ENCODE results near the gene MACROH2A2.

The MACROH2A2 gene

GRCh38 chr10:70057306-70057705 is 4.7 kb downstream of the MACROH2A2 start:
- TF ChIP-seq POLR2AphosphoS5 (IDR thresholded peaks at IDR 0.05; ENCODE audit: low read depth, low read length): no peak
- no peak for TF ChIP-seq SIN3A (IDR thresholded peaks at IDR 0.05; ENCODE audit: borderline replicate concordance, insufficient read depth, low read length)
- no peak for TF ChIP-seq FOXP2 (optimal IDR thresholded peaks at IDR 0.05; ENCODE audit: borderline replicate concordance, extremely low read depth, extremely low read length, insufficient read depth)
- TF ChIP-seq, protein P1, sequence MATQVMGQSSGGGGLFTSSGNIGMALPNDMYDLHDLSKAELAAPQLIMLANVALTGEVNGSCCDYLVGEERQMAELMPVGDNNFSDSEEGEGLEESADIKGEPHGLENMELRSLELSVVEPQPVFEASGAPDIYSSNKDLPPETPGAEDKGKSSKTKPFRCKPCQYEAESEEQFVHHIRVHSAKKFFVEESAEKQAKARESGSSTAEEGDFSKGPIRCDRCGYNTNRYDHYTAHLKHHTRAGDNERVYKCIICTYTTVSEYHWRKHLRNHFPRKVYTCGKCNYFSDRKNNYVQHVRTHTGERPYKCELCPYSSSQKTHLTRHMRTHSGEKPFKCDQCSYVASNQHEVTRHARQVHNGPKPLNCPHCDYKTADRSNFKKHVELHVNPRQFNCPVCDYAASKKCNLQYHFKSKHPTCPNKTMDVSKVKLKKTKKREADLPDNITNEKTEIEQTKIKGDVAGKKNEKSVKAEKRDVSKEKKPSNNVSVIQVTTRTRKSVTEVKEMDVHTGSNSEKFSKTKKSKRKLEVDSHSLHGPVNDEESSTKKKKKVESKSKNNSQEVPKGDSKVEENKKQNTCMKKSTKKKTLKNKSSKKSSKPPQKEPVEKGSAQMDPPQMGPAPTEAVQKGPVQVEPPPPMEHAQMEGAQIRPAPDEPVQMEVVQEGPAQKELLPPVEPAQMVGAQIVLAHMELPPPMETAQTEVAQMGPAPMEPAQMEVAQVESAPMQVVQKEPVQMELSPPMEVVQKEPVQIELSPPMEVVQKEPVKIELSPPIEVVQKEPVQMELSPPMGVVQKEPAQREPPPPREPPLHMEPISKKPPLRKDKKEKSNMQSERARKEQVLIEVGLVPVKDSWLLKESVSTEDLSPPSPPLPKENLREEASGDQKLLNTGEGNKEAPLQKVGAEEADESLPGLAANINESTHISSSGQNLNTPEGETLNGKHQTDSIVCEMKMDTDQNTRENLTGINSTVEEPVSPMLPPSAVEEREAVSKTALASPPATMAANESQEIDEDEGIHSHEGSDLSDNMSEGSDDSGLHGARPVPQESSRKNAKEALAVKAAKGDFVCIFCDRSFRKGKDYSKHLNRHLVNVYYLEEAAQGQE (IDR thresholded peaks at IDR 0.05; ENCODE audit: insufficient read depth in 1 of 2, low read depth in 2 of 2, low read length in 2 of 2): no peak
- TF ChIP-seq TAF1 (IDR thresholded peaks at IDR 0.05; ENCODE audit: borderline replicate concordance, insufficient read depth, low read length): no peak

- TF ChIP-seq FOXP2 (optimal IDR thresholded peaks at IDR 0.05; ENCODE audit: borderline replicate concordance, extremely low read depth, extremely low read length, insufficient read depth) (no peak), TAF1 (IDR thresholded peaks at IDR 0.05; ENCODE audit: borderline replicate concordance, insufficient read depth, low read length) (no peak), POLR2AphosphoS5 (IDR thresholded peaks at IDR 0.05; ENCODE audit: low read depth, low read length) (no peak), SIN3A (IDR thresholded peaks at IDR 0.05; ENCODE audit: borderline replicate concordance, insufficient read depth, low read length) (no peak)
- TF ChIP-seq, protein P1 (IDR thresholded peaks at IDR 0.05; ENCODE audit: insufficient read depth in 1 of 2, low read depth in 2 of 2, low read length in 2 of 2): no peak
Measured at GRCh38 chr10:70060389-70060788, 7.7 kb downstream of the MACROH2A2 start.

GRCh38 chr10:70063418-70064098 is 10.9 kb downstream of the MACROH2A2 start:
- TF ChIP-seq SIN3A (IDR thresholded peaks at IDR 0.05; ENCODE audit: borderline replicate concordance, insufficient read depth, low read length) (no peak), POLR2AphosphoS5 (IDR thresholded peaks at IDR 0.05; ENCODE audit: low read depth, low read length) (no peak), FOXP2 (optimal IDR thresholded peaks at IDR 0.05; ENCODE audit: borderline replicate concordance, extremely low read depth, extremely low read length, insufficient read depth) (no peak), TAF1 (IDR thresholded peaks at IDR 0.05; ENCODE audit: borderline replicate concordance, insufficient read depth, low read length) (no peak)
- TF ChIP-seq, protein P1 (IDR thresholded peaks at IDR 0.05; ENCODE audit: insufficient read depth in 1 of 2, low read depth in 2 of 2, low read length in 2 of 2): no peak

- TF ChIP-seq POLR2AphosphoS5 (IDR thresholded peaks at IDR 0.05; ENCODE audit: low read depth, low read length) (no peak), TAF1 (IDR thresholded peaks at IDR 0.05; ENCODE audit: borderline replicate concordance, insufficient read depth, low read length) (no peak), SIN3A (IDR thresholded peaks at IDR 0.05; ENCODE audit: borderline replicate concordance, insufficient read depth, low read length) (no peak), FOXP2 (optimal IDR thresholded peaks at IDR 0.05; ENCODE audit: borderline replicate concordance, extremely low read depth, extremely low read length, insufficient read depth) (no peak)
- TF ChIP-seq, protein P1 (IDR thresholded peaks at IDR 0.05; ENCODE audit: insufficient read depth in 1 of 2, low read depth in 2 of 2, low read length in 2 of 2): no peak
Measured at GRCh38 chr10:70064486-70064885, 11.8 kb downstream of the MACROH2A2 start.

Data from PFSK-1 (cell line).